ENCODE data around the gene IER5.

DNA sequence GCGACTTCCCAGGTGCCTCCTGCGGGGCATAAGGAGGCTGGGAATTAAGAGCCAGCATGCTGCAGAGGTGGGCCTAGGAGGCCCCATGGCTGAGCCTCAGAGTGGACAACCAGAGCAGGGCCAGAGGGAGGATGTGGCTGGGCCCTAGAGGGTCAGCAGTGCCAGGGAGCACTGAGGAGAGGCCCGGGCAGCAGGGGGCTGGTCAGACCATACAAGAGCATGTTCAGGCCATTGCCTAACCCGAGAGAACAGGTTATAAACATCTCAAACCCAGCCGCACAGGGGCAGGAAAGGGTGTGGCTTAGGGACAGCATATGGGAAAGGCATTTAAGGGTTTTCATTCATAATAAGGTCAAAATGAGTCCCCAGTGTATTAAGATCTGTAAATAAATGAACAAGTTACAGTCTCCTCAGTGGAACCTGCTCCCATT is 51.1 kb downstream of the IER5 start:
- no peak for TF ChIP-seq HNRNPUL1 (IDR thresholded peaks at IDR 0.05; ENCODE audit: low read length)
- TF ChIP-seq, protein P1, sequence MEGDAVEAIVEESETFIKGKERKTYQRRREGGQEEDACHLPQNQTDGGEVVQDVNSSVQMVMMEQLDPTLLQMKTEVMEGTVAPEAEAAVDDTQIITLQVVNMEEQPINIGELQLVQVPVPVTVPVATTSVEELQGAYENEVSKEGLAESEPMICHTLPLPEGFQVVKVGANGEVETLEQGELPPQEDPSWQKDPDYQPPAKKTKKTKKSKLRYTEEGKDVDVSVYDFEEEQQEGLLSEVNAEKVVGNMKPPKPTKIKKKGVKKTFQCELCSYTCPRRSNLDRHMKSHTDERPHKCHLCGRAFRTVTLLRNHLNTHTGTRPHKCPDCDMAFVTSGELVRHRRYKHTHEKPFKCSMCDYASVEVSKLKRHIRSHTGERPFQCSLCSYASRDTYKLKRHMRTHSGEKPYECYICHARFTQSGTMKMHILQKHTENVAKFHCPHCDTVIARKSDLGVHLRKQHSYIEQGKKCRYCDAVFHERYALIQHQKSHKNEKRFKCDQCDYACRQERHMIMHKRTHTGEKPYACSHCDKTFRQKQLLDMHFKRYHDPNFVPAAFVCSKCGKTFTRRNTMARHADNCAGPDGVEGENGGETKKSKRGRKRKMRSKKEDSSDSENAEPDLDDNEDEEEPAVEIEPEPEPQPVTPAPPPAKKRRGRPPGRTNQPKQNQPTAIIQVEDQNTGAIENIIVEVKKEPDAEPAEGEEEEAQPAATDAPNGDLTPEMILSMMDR (IDR thresholded peaks at IDR 0.05 in 2 of 3, conservative IDR thresholded peaks at IDR 0.05 in 1 of 3; ENCODE audit: insufficient read depth in 2 of 3, low read depth in 1 of 3, low read length in 3 of 3), result no peak
- TF ChIP-seq CEBPB (tag; IDR thresholded peaks at IDR 0.05), result no peak
- TF ChIP-seq FOS (IDR thresholded peaks at IDR 0.05; ENCODE audit: extremely low read depth, insufficient read length), result no peak
- TF ChIP-seq, protein P2, sequence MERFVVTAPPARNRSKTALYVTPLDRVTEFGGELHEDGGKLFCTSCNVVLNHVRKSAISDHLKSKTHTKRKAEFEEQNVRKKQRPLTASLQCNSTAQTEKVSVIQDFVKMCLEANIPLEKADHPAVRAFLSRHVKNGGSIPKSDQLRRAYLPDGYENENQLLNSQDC (CRISPR knock-in tag; IDR thresholded peaks at IDR 0.05), result no peak
- no peak for TF ChIP-seq HDAC6 (IDR thresholded peaks at IDR 0.05; ENCODE audit: low read depth, low read length)
- TF ChIP-seq, protein P3, sequence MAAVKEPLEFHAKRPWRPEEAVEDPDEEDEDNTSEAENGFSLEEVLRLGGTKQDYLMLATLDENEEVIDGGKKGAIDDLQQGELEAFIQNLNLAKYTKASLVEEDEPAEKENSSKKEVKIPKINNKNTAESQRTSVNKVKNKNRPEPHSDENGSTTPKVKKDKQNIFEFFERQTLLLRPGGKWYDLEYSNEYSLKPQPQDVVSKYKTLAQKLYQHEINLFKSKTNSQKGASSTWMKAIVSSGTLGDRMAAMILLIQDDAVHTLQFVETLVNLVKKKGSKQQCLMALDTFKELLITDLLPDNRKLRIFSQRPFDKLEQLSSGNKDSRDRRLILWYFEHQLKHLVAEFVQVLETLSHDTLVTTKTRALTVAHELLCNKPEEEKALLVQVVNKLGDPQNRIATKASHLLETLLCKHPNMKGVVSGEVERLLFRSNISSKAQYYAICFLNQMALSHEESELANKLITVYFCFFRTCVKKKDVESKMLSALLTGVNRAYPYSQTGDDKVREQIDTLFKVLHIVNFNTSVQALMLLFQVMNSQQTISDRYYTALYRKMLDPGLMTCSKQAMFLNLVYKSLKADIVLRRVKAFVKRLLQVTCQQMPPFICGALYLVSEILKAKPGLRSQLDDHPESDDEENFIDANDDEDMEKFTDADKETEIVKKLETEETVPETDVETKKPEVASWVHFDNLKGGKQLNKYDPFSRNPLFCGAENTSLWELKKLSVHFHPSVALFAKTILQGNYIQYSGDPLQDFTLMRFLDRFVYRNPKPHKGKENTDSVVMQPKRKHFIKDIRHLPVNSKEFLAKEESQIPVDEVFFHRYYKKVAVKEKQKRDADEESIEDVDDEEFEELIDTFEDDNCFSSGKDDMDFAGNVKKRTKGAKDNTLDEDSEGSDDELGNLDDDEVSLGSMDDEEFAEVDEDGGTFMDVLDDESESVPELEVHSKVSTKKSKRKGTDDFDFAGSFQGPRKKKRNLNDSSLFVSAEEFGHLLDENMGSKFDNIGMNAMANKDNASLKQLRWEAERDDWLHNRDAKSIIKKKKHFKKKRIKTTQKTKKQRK (IDR thresholded peaks at IDR 0.05; ENCODE audit: borderline replicate concordance, low read depth, low read length), result no peak
